HepG2 (cell line): ENCODE data around the gene PCTP. TPM values are rescaled to one million over a fixed set of nuclear protein-coding genes. Genes with fewer than 3 reads are reported as not detected.
A peak's percentile ranks its signal among the peaks of the same experiment; 100 is the strongest.

ENCODE experiments used
- DMAP1 ChIP-seq: IDR thresholded peaks from 2 replicates; pipeline ENCODE4 v1.6.1; 2016
- SOX5 ChIP-seq: IDR thresholded peaks from 2 replicates; pipeline ENCODE4 v1.6.1; 2016; ENCODE audit warnings: borderline replicate concordance
- WIZ ChIP-seq: sonication (generic); formaldehyde crosslinking; IDR thresholded peaks from 2 replicates; pipeline ENCODE4 v1.5.1; 2020; ENCODE audit warnings: mild to moderate bottlenecking, missing genetic modification reagents
- ZFAT ChIP-seq: sonication (generic); formaldehyde crosslinking; conservative IDR thresholded peaks from 2 replicates; pipeline ENCODE4 v1.8.1; 2023; ENCODE audit warnings: missing genetic modification reagents, inconsistent platforms
- ZNF3 ChIP-seq: IDR thresholded peaks from 2 replicates; pipeline ENCODE4 v1.7.0; 2017; ENCODE audit warnings: inconsistent platforms
- ZNF30 ChIP-seq: sonication (generic); formaldehyde crosslinking; IDR thresholded peaks from 2 replicates; pipeline ENCODE4 v1.5.0; 2020; ENCODE audit warnings: mild to moderate bottlenecking, missing genetic modification reagents
- ZNF777 ChIP-seq: sonication (generic); formaldehyde crosslinking; IDR thresholded peaks from 2 replicates; pipeline ENCODE4 v1.4.0; 2020; ENCODE audit warnings: missing genetic modification reagents
- polyA plus RNA-seq, 8 experiments: library from polyadenylated mRNA; depleted of rRNA in 3 of 8; stranded (reverse) in 7 of 8; unstranded in 1 of 8; fragments of >200 nt; fragmentation: Illumina TruSeq in 4 of 8; extraction: Trizol in 4 of 8; gene quantifications; 2 replicates each; pipeline versions ENCODE4 v1.2.1 to v1.2.3, GENCODE V29; 2011 to 2016; ENCODE audit warnings: low read depth in 4 of 8, missing spikeins in 1 of 8, mixed read lengths in 1 of 8; ENCODE audit not compliant: insufficient read depth in 1 of 8
- total RNA-seq, 5 experiments: library from RNA; depleted of rRNA; stranded (reverse); fragments of >200 nt; fragmentation: Illumina TruSeq; extraction: Trizol; gene quantifications; 2 replicates each; pipeline ENCODE4 v1.2.3, GENCODE V29; 2016; ENCODE audit warnings: low read depth in 1 of 5
- TF ChIP-seq, protein P1 (sequence below): sonication (generic); formaldehyde crosslinking; IDR thresholded peaks from 2 replicates; pipeline ENCODE4 v1.5.0; 2020; ENCODE audit warnings: mild to moderate bottlenecking, missing genetic modification reagents, borderline replicate concordance
- TF ChIP-seq, protein P2 (sequence below), 2 experiments: fragments of 450-650 bp in 1 of 2; sonication (generic) in 1 of 2; formaldehyde crosslinking in 1 of 2; IDR thresholded peaks; 2 replicates each; pipeline versions ENCODE4 v1.6.1 to v1.8.0; 2016 to 2022; ENCODE audit warnings: antibody characterized with exemption in 1 of 2, mild to moderate bottlenecking in 1 of 2, missing genetic modification reagents in 1 of 2
- TF ChIP-seq, protein P3 (sequence below): sonication (generic); formaldehyde crosslinking; IDR thresholded peaks from 2 replicates; pipeline ENCODE4 v1.5.1; 2020; ENCODE audit warnings: mild to moderate bottlenecking, missing genetic modification reagents

Gene PCTP
- total and polyA plus RNA-seq, 2 of the 13 experiments (the other 11 are each of a cell fraction or from before 2014, with no cell fraction given) = 37.1 to 50.7 TPM

DNA sequence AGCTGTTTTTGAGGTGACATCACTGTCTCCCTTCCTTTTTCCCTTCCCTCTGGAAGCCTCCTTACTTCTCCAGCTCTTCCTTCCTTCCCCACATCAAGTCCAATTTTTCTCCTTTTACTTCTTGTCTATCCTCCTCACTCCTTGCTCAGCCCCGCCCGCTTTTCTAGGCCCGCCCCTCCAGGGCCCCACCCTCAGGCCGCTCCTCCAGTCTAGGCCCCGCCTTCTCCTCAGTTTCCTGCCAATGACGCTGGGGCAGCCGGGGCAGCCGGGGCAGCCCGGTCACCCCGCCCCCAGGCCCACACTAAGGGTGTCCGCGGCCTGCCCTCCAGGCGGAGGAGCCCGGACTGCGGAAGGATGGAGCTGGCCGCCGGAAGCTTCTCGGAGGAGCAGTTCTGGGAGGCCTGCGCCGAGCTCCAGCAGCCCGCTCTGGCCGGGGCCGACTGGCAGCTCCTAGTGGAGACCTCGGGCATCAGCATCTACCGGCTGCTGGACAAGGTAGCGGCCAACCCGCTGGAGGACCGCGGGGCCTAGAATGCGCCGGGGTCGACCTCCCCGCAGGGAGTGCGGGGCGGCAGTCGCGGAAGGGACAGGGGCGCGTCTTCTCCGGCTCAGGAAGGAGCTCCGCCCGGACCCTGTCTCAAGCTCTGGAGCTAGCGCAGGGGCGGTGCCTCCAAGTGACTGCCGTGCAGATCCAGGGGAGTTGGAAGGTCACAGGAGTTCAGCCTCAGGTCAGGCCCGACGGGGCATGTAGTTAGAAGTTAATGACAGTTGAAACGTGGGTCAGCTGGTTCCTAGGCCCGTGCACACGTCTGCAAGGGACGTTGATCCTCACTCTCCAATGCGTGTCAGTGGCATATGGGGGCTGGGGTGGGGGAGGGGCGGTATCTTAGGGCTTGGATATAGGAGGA, at the start of gene PCTP (continued):
- TF ChIP-seq, protein P1, sequence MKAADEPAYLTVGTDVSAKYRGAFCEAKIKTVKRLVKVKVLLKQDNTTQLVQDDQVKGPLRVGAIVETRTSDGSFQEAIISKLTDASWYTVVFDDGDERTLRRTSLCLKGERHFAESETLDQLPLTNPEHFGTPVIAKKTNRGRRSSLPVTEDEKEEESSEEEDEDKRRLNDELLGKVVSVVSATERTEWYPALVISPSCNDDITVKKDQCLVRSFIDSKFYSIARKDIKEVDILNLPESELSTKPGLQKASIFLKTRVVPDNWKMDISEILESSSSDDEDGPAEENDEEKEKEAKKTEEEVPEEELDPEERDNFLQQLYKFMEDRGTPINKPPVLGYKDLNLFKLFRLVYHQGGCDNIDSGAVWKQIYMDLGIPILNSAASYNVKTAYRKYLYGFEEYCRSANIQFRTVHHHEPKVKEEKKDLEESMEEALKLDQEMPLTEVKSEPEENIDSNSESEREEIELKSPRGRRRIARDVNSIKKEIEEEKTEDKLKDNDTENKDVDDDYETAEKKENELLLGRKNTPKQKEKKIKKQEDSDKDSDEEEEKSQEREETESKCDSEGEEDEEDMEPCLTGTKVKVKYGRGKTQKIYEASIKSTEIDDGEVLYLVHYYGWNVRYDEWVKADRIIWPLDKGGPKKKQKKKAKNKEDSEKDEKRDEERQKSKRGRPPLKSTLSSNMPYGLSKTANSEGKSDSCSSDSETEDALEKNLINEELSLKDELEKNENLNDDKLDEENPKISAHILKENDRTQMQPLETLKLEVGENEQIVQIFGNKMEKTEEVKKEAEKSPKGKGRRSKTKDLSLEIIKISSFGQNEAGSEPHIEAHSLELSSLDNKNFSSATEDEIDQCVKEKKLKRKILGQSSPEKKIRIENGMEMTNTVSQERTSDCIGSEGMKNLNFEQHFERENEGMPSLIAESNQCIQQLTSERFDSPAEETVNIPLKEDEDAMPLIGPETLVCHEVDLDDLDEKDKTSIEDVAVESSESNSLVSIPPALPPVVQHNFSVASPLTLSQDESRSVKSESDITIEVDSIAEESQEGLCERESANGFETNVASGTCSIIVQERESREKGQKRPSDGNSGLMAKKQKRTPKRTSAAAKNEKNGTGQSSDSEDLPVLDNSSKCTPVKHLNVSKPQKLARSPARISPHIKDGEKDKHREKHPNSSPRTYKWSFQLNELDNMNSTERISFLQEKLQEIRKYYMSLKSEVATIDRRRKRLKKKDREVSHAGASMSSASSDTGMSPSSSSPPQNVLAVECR (CRISPR knock-in tag) = peak; percentile 85
- TF ChIP-seq SOX5 (peak; percentile 47; the same call in 1 of the 2 replicates), ZNF30 (CRISPR knock-in tag) (peak; percentile 84; the same call in 1 of the 2 replicates), WIZ (CRISPR knock-in tag) (peak; percentile 90; the same call in 1 of the 2 replicates), DMAP1 (peak; percentile 89), ZFAT (CRISPR knock-in tag) (no peak), ZNF3 (CRISPR knock-in tag) (no peak), ZNF777 (peak; percentile 82)
- TF ChIP-seq, protein P2, sequence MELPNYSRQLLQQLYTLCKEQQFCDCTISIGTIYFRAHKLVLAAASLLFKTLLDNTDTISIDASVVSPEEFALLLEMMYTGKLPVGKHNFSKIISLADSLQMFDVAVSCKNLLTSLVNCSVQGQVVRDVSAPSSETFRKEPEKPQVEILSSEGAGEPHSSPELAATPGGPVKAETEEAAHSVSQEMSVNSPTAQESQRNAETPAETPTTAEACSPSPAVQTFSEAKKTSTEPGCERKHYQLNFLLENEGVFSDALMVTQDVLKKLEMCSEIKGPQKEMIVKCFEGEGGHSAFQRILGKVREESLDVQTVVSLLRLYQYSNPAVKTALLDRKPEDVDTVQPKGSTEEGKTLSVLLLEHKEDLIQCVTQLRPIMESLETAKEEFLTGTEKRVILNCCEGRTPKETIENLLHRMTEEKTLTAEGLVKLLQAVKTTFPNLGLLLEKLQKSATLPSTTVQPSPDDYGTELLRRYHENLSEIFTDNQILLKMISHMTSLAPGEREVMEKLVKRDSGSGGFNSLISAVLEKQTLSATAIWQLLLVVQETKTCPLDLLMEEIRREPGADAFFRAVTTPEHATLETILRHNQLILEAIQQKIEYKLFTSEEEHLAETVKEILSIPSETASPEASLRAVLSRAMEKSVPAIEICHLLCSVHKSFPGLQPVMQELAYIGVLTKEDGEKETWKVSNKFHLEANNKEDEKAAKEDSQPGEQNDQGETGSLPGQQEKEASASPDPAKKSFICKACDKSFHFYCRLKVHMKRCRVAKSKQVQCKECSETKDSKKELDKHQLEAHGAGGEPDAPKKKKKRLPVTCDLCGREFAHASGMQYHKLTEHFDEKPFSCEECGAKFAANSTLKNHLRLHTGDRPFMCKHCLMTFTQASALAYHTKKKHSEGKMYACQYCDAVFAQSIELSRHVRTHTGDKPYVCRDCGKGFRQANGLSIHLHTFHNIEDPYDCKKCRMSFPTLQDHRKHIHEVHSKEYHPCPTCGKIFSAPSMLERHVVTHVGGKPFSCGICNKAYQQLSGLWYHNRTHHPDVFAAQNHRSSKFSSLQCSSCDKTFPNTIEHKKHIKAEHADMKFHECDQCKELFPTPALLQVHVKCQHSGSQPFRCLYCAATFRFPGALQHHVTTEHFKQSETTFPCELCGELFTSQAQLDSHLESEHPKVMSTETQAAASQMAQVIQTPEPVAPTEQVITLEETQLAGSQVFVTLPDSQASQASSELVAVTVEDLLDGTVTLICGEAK (IDR thresholded peaks at IDR 0.05) = no peak
- TF ChIP-seq, protein P2 (CRISPR knock-in tag; IDR thresholded peaks at IDR 0.05) = peak; percentile 78; the same call in 1 of the 2 replicates
- TF ChIP-seq, protein P3, sequence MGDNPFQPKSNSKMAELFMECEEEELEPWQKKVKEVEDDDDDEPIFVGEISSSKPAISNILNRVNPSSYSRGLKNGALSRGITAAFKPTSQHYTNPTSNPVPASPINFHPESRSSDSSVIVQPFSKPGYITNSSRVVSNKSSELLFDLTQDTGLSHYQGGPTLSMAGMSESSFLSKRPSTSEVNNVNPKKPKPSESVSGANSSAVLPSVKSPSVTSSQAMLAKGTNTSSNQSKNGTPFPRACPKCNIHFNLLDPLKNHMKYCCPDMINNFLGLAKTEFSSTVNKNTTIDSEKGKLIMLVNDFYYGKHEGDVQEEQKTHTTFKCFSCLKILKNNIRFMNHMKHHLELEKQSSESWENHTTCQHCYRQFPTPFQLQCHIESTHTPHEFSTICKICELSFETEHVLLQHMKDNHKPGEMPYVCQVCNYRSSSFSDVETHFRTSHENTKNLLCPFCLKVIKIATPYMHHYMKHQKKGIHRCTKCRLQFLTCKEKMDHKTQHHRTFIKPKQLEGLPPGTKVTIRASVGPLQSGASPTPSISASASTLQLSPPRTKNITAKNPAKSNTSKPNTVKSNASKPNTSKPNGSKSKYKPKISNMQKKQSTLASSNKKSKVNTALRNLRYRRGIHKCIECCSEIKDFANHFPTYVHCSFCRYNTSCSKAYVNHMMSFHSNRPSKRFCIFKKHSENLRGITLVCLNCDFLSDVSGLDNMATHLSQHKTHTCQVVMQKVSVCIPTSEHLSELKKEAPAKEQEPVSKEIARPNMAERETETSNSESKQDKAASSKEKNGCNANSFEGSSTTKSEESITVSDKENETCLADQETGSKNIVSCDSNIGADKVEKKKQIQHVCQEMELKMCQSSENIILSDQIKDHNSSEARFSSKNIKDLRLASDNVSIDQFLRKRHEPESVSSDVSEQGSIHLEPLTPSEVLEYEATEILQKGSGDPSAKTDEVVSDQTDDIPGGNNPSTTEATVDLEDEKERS (CRISPR knock-in tag) = peak; percentile 63; the same call in 1 of the 2 replicates
